H1 (cell line): Measurements from ENCODE around the gene C1GALT1. TPM values are rescaled to one million over a fixed set of nuclear protein-coding genes. Genes with fewer than 3 reads are reported as not detected.

Experiments
- CTCF ChIA-PET: fragments of 300-600 bp; sonication (Branson Sonifier 250); formaldehyde crosslinking; loops from one replicate; lab custom pipeline; 2021; ENCODE audit not compliant: partially characterized antibody; lab: Charles Lee
- POLR2A ChIA-PET: fragments of 300-600 bp; sonication (Branson Sonifier 250); formaldehyde crosslinking; loops from one replicate; lab custom pipeline; 2021; ENCODE audit warnings: inconsistent platforms; ENCODE audit not compliant: partially characterized antibody; lab: Charles Lee
- DNase-seq, 2 experiments: peaks; one replicate each; pipeline versions ENCODE4 v3.0.0 to v3.0.0-alpha.2; 2010 to 2022; ENCODE audit warnings: low spot score in 2 of 2, low read depth in 1 of 2, mixed read lengths in 1 of 2
- FAIRE-seq: peaks from 2 replicates; lab custom pipeline; 2011; peaks lifted over from hg19 to GRCh38; lab: Jason Lieb, UNC
- H2AFZ ChIP-seq: 2 replicates; pipeline ENCODE4 v1.8.1; 2012; ENCODE audit warnings: low read length, inconsistent platforms
- H2AK5ac ChIP-seq: 2 replicates; pipeline ENCODE4 v1.6.1; 2013; ENCODE audit warnings: low read depth, low read length
- H2BK120ac ChIP-seq: replicated peaks from 2 replicates; pipeline ENCODE3; 2013; ENCODE audit warnings: low read depth, low read length, inconsistent platforms
- H2BK12ac ChIP-seq: 2 replicates; pipeline ENCODE4 v1.6.1; 2013; ENCODE audit warnings: low read depth, low read length
- H2BK15ac ChIP-seq: 2 replicates; pipeline ENCODE4 v1.6.1; 2013; ENCODE audit warnings: low read length
- H2BK20ac ChIP-seq: 2 replicates; pipeline ENCODE4 v1.6.1; 2013; ENCODE audit warnings: low read length
- H2BK5ac ChIP-seq: 2 replicates; pipeline ENCODE4 v1.6.1; 2013; ENCODE audit warnings: low read depth, low read length
- H3K14ac ChIP-seq: 2 replicates; pipeline ENCODE4 v1.6.1; 2013; ENCODE audit warnings: inconsistent platforms; ENCODE audit not compliant: insufficient read length
- H3K18ac ChIP-seq: 2 replicates; pipeline ENCODE4 v1.6.1; 2013; ENCODE audit warnings: low read length; ENCODE audit errors: extremely low read depth
- H3K23ac ChIP-seq: 2 replicates; pipeline ENCODE4 v1.6.1; 2013; ENCODE audit warnings: inconsistent platforms; ENCODE audit not compliant: insufficient read length
- H3K23me2 ChIP-seq: 2 replicates; pipeline ENCODE4 v1.6.1; 2013; ENCODE audit warnings: low read depth, low read length
- H3K27ac ChIP-seq: 2 replicates; pipeline ENCODE4 v1.6.1; 2011; ENCODE audit warnings: low read depth, low read length, inconsistent platforms
- H3K27me3 ChIP-seq, 4 experiments: replicated peaks in 1 of 4; 1 replicate in 1 of 4; 2 replicates in 3 of 4; pipeline versions ENCODE4 v1.6.1 to v1.8.1; 2011 to 2013; ENCODE audit warnings: low read length in 3 of 4, mild to moderate bottlenecking in 3 of 4, inconsistent platforms in 2 of 4, mixed read lengths in 2 of 4, moderate library complexity in 1 of 4; ENCODE audit not compliant: control insufficient read depth in 3 of 4, insufficient read depth in 3 of 4; ENCODE audit errors: extremely low read depth in 1 of 4
- H3K36me3 ChIP-seq, 4 experiments: 2 replicates each; pipeline versions ENCODE4 v1.6.1 to v1.8.1; 2011 to 2013; ENCODE audit warnings: mild to moderate bottlenecking in 4 of 4, low read length in 3 of 4, moderate library complexity in 2 of 4, control low read depth in 1 of 4, inconsistent platforms in 1 of 4; ENCODE audit not compliant: insufficient read depth in 4 of 4, control insufficient read depth in 2 of 4
- H3K4ac ChIP-seq: replicated peaks from 2 replicates; pipeline ENCODE3; 2013; ENCODE audit warnings: low read length, low read depth, mixed read lengths, inconsistent platforms; ENCODE audit not compliant: insufficient read length
- H3K4me1 ChIP-seq, 4 experiments: replicated peaks in 1 of 4; 1 replicate in 1 of 4; 2 replicates in 3 of 4; pipeline versions ENCODE4 v1.6.1 to v1.8.1; 2011 to 2013; ENCODE audit warnings: low read length in 3 of 4, inconsistent platforms in 2 of 4, mixed read lengths in 1 of 4; ENCODE audit not compliant: insufficient read depth in 4 of 4, control insufficient read depth in 3 of 4
- H3K4me2 ChIP-seq, 2 experiments: 2 replicates each; pipeline versions ENCODE4 v1.6.1 to v1.8.1; 2011 to 2013; ENCODE audit warnings: low read depth in 2 of 2, low read length in 2 of 2, control low read depth in 1 of 2, inconsistent platforms in 1 of 2, mild to moderate bottlenecking in 1 of 2; ENCODE audit not compliant: insufficient read depth in 1 of 2
- H3K4me3 ChIP-seq, 4 experiments: fragments of 200-600, 300-600 bp in 1 of 4; sonication (generic), shearing (Covaris generic), sonication (Bioruptor Twin) in 1 of 4; 2 replicates each; pipeline versions ENCODE4 v1.5.1 to v1.8.1; 2011 to 2016; ENCODE audit warnings: low read length in 4 of 4, low read depth in 3 of 4, control low read depth in 2 of 4, inconsistent platforms in 2 of 4, mild to moderate bottlenecking in 2 of 4, mixed read lengths in 1 of 4, moderate library complexity in 1 of 4; ENCODE audit not compliant: insufficient read depth in 2 of 4; ENCODE audit errors: extremely low read depth in 1 of 4
- H3K56ac ChIP-seq: replicated peaks from 2 replicates; pipeline ENCODE3; 2013; ENCODE audit warnings: low read depth, mild to moderate bottlenecking, mixed read lengths, low read length, inconsistent platforms; ENCODE audit not compliant: insufficient read length
- H3K79me1 ChIP-seq: 2 replicates; pipeline ENCODE4 v1.6.1; 2013; ENCODE audit warnings: low read depth, low read length, control low read depth
- H3K79me2 ChIP-seq, 2 experiments: 2 replicates each; pipeline versions ENCODE4 v1.6.1 to v1.8.1; 2012 to 2013; ENCODE audit warnings: low read length in 2 of 2, mild to moderate bottlenecking in 2 of 2, inconsistent platforms in 1 of 2; ENCODE audit not compliant: insufficient read depth in 2 of 2, control insufficient read depth in 1 of 2
- H3K9ac ChIP-seq, 4 experiments: replicated peaks in 1 of 4; 1 replicate in 1 of 4; 2 replicates in 3 of 4; pipeline versions ENCODE4 v1.6.1 to v1.8.1; 2011 to 2013; ENCODE audit warnings: low read depth in 3 of 4, low read length in 3 of 4, control low read depth in 2 of 4, mild to moderate bottlenecking in 2 of 4, moderate library complexity in 2 of 4, inconsistent platforms in 1 of 4; ENCODE audit errors: extremely low read depth in 1 of 4
- H3K9me3 ChIP-seq, 2 experiments: 2 replicates each; pipeline versions ENCODE4 v1.6.1 to v1.8.1; 2012 to 2013; ENCODE audit warnings: mild to moderate bottlenecking in 2 of 2, moderate library complexity in 2 of 2, control low read depth in 1 of 2, inconsistent platforms in 1 of 2, low read depth in 1 of 2, low read length in 1 of 2, mixed read lengths in 1 of 2; ENCODE audit not compliant: insufficient read depth in 2 of 2
- H4K20me1 ChIP-seq, 2 experiments: replicated peaks in 1 of 2; 2 replicates each; pipeline versions ENCODE3 to v1.8.1; 2011 to 2013; ENCODE audit warnings: inconsistent platforms in 2 of 2, low read length in 2 of 2, mild to moderate bottlenecking in 1 of 2; ENCODE audit not compliant: insufficient read depth in 2 of 2, control insufficient read depth in 1 of 2
- H4K5ac ChIP-seq: 2 replicates; pipeline ENCODE4 v1.6.1; 2013; ENCODE audit warnings: low read length, low read depth, mixed read lengths, inconsistent platforms; ENCODE audit not compliant: insufficient read length
- H4K8ac ChIP-seq: 2 replicates; pipeline ENCODE4 v1.8.0; 2013; ENCODE audit warnings: mild to moderate bottlenecking, moderate library complexity, low read length, inconsistent platforms; ENCODE audit not compliant: insufficient read depth; ENCODE audit errors: extremely low read depth
- H4K91ac ChIP-seq: replicated peaks from 2 replicates; pipeline ENCODE3; 2013; ENCODE audit warnings: low read length, mixed read lengths, inconsistent platforms; ENCODE audit not compliant: insufficient read length
- ASH2L ChIP-seq: fragments of 200-600, 300-600 bp; sonication (generic); IDR thresholded peaks from one replicate; pipeline ENCODE4 v1.7.1; 2017; ENCODE audit warnings: low read length
- CHD2 ChIP-seq: IDR thresholded peaks from 2 replicates; pipeline ENCODE4 v1.6.1; 2012; ENCODE audit warnings: low read length, improper control_type of control experiment
- CREB1 ChIP-seq: IDR thresholded peaks from 2 replicates; pipeline ENCODE4 v1.6.1; 2012; ENCODE audit warnings: inconsistent platforms
- EGR1 ChIP-seq: IDR thresholded peaks from 2 replicates; pipeline ENCODE4 v1.6.1; 2011; ENCODE audit warnings: low read depth, low read length, borderline replicate concordance
- KDM1A ChIP-seq: fragments of 200-600, 300-600 bp; sonication (generic); IDR thresholded peaks from 2 replicates; pipeline ENCODE4 v1.7.1; 2016; ENCODE audit warnings: mild to moderate bottlenecking, low read length, borderline replicate concordance
- PHF8 ChIP-seq: fragments of 200-600 bp; sonication (generic); conservative IDR thresholded peaks from 2 replicates; pipeline ENCODE4 v1.7.1; 2012; ENCODE audit warnings: low read depth, mild to moderate bottlenecking, inconsistent platforms, low read length, moderate library complexity
- RAD21 ChIP-seq, 2 experiments: IDR thresholded peaks in 1 of 2; conservative IDR thresholded peaks in 1 of 2; 2 replicates each; pipeline ENCODE4 v1.6.1; 2011; ENCODE audit warnings: low read depth in 2 of 2, low read length in 2 of 2, improper control_type of control experiment in 1 of 2, inconsistent platforms in 1 of 2, mild to moderate bottlenecking in 1 of 2, moderate library complexity in 1 of 2
- RBBP5 ChIP-seq: IDR thresholded peaks from 2 replicates; pipeline ENCODE4 v1.7.1; 2012; ENCODE audit warnings: low read depth, mild to moderate bottlenecking, inconsistent platforms, low read length, moderate library complexity, borderline replicate concordance
- RFX5 ChIP-seq: IDR thresholded peaks from 2 replicates; pipeline ENCODE4 v1.6.1; 2011; ENCODE audit warnings: low read depth, low read length, improper control_type of control experiment, borderline replicate concordance
- SP1 ChIP-seq: IDR thresholded peaks from 2 replicates; pipeline ENCODE4 v1.6.1; 2011; ENCODE audit warnings: low read depth, low read length
- SUZ12 ChIP-seq: fragments of 200-600 bp; sonication (generic); IDR thresholded peaks from 2 replicates; pipeline ENCODE4 v1.6.1; 2012; ENCODE audit warnings: mild to moderate bottlenecking, inconsistent platforms, low read length, moderate library complexity, mixed read lengths
- TAF1 ChIP-seq: IDR thresholded peaks from 2 replicates; pipeline ENCODE4 v1.6.1; 2011; ENCODE audit warnings: mild to moderate bottlenecking, low read depth, low read length
- WGBS, 2 experiments: shearing (Covaris generic) in 1 of 2; methylation state at CpG; one replicate each; pipeline versions ENCODE4 v1.1.6 to v1.1.7; 2013 to 2015; ENCODE audit warnings: low lambda C conversion rate in 2 of 2, mixed read lengths in 2 of 2, inconsistent platforms in 1 of 2, low coverage in 1 of 2, missing lambda C conversion rate in 1 of 2; ENCODE audit not compliant: insufficient replicate concordance in 2 of 2, insufficient coverage in 1 of 2, insufficient read length in 1 of 2; ENCODE audit errors: extremely low coverage in 1 of 2, missing lambda C conversion rate in 1 of 2; 5-methylcytosine and 5-hydroxymethylcytosine counted together
- polyA plus RNA-seq, 7 experiments: library from polyadenylated mRNA; depleted of rRNA in 3 of 7; stranded (reverse) in 5 of 7; unstranded in 2 of 7; fragments of >200 nt in 5 of 7; fragments of 200-250 nt in 2 of 7; gene quantifications; 1 replicate in 5 of 7; 2 replicates in 1 of 7; 4 replicates in 1 of 7; pipeline versions ENCODE4 v1.2.1 to v1.2.3, GENCODE V29; 2011 to 2013; ENCODE audit warnings: missing spikeins in 2 of 7, mixed read lengths in 2 of 7
- total RNA-seq: library from RNA; stranded (reverse); fragmentation: NEBNext Ultra II Directional; extraction: Animal tissue kit (Norgen Biotek cat#: 25700); gene quantifications from 2 replicates; pipeline ENCODE4 v1.2.1, GENCODE V29; 2021
- TF ChIP-seq, protein P1 (sequence below): IDR thresholded peaks from 2 replicates; pipeline ENCODE4 v1.6.1; 2012; ENCODE audit warnings: inconsistent platforms

Gene C1GALT1
- total and polyA plus RNA-seq, 2 of the 8 experiments (the other 6 are each of a cell fraction or from before 2014, with no cell fraction given) = 18.7 to 94.2 TPM

DNA sequence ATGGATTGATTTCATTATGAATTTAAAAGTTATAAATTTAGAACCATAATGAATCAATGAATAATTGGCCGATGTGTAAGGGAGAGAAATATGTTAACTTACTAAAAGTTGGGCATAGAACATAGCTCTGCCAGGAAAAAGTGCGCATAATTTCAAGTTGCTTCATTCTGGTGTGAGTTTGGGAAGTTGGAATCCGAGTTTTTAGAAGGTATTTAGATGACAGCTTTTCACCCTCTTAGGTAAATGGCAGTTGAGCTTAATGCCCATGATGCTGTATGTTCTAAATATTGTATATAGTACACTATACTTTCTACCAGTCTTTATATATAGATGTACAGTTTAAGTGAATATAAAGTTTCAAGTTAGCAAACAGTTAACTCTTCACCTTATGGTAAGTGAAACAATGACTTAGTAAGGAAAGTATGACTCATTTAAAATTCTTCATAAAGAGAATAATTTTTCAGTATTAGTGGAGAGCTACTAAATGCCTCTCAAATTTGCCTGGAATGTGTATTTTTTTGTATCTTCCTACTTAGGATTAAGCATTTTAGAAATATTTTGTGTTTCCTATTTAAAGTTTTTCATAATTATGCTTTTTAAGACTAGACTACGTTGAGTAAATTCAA is 1.6 kb downstream of the C1GALT1 start:
- peaks cover 30 to 61% of the 10 kb centered on the region in 2 experiments for H3K79me2 ChIP-seq
- CTCF ChIA-PET = interaction anchor here (0.8 to 1.7 kb wide), 6 partner anchors 17 to 164 kb away, joined by 3 to 5 read pairs (median 3); no protein-coding TSS in a partner anchor
- no peak for TF ChIP-seq KDM1A
- no peak for TF ChIP-seq ASH2L
- no peak for TF ChIP-seq RAD21 (IDR thresholded peaks at IDR 0.05 in 1 of 2, conservative IDR thresholded peaks at IDR 0.05 in 1 of 2; ENCODE audit: low read depth in 2 of 2, low read length in 2 of 2)
- TF ChIP-seq CHD2 = no peak
- no peak for TF ChIP-seq CREB1
- no peak for TF ChIP-seq PHF8
- TF ChIP-seq SUZ12 = no peak
- TF ChIP-seq RFX5 = no peak
- TF ChIP-seq, protein P1, sequence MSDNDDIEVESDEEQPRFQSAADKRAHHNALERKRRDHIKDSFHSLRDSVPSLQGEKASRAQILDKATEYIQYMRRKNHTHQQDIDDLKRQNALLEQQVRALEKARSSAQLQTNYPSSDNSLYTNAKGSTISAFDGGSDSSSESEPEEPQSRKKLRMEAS = no peak
- TF ChIP-seq SP1 = no peak
- TF ChIP-seq EGR1 = no peak
- no peak for TF ChIP-seq RBBP5
- TF ChIP-seq TAF1 = no peak

More for the DNA sequence above, 1.6 kb downstream of the C1GALT1 start:
- no peak for FAIRE-seq
- Histone ChIP-seq H3K4me2 (peak overlapping the region; percentile 47 to 77), H3K4ac (no peak overlapping the region), H3K9ac (peak overlapping the region in 1 of 4 experiments; percentile 93; a peak in 1 of 7 replicates), H4K20me1 (peaks cover 2 to 6% of the 10 kb centered on the region in 2 experiments), H3K27me3 (no peaks in the 10 kb centered on the region), H3K9me3 (no peaks in the 10 kb centered on the region), H2BK12ac (no peak overlapping the region), H2AK5ac (no peak overlapping the region), H2AFZ (no peak overlapping the region), H3K4me1 (peaks cover 0 to 14% (median 10%) of the 10 kb centered on the region in 4 experiments; a peak in 5 of 7 replicates), H2BK120ac (no peak overlapping the region), H3K18ac (no peak overlapping the region), H3K14ac (no peak overlapping the region), H3K23ac (no peak overlapping the region), H4K8ac (no peak overlapping the region), H3K79me1 (no peaks in the 10 kb centered on the region), H4K91ac (no peak overlapping the region), H3K27ac (no peak overlapping the region), H2BK15ac (no peak overlapping the region), H3K56ac (no peak overlapping the region), H3K4me3 (peak overlapping the region; percentile 80 to 91 (median 84)), H2BK5ac (no peak overlapping the region), H4K5ac (no peak overlapping the region), H2BK20ac (no peak overlapping the region), H3K36me3 (peaks cover 0 to 16% (median 0%) of the 10 kb centered on the region in 4 experiments; a peak in 1 of 8 replicates), H3K23me2 (no peaks in the 10 kb centered on the region; the same call in 1 of the 2 replicates)
- POLR2A ChIA-PET = interaction anchor here (0.6 to 5.9 kb wide), 7 partner anchors 10 to 169 kb away, joined by 3 to 55 read pairs (median 3); no protein-coding TSS in a partner anchor
- no peak for DNase-seq
- 26% methylated on average over 4 of the region's 4 CpGs; no CpG with 5 or more reads in 1 of the 2 experiments for WGBS, 2 experiments
